Right renal cortex interstitium (tissue), 3 donors: ENCODE measurements around the gene GPR42. TPM values are rescaled to one million over a fixed set of nuclear protein-coding genes. Genes with fewer than 3 reads are reported as not detected.
"Not testable (repeated sequence)": the region's sequence is repeated elsewhere in the genome, so short reads cannot be mapped to it uniquely, and the experiment has no call there.

Experiments used
- DNase-seq, 3 donors: peaks; one replicate each; pipeline ENCODE4 v3.0.0-alpha.2; 2013; ENCODE audit warnings: low read depth in 3 of 3, low spot score in 2 of 3
- polyA plus RNA-seq, 3 donors: library from polyadenylated mRNA; unstranded; fragments of 120-200 nt; gene quantifications; one replicate each; pipeline ENCODE4 v1.2.1, GENCODE V29; 2013; ENCODE audit not compliant: insufficient read length in 3 of 3

The GPR42 gene
- polyA plus RNA-seq, 3 donors, result not detected

- no peak for DNase-seq
Measured at GRCh38 chr19:35362261-35363000, 8.4 kb upstream of the GPR42 start.

- DNase-seq, result no peak
Measured at GRCh38 chr19:35363001-35363590, 7.8 kb upstream of the GPR42 start.

- DNase-seq, result no peak
Measured at GRCh38 chr19:35363711-35364425, 7.0 kb upstream of the GPR42 start.

- DNase-seq, result no peak
Measured at GRCh38 chr19:35365303-35365702, 5.6 kb upstream of the GPR42 start.

GRCh38 chr19:35368378-35368777 is 2.5 kb upstream of the GPR42 start:
- no peak for DNase-seq

GRCh38 chr19:35369522-35369921 is 1.3 kb upstream of the GPR42 start:
- no peak for DNase-seq

GRCh38 chr19:35373492-35373891 is 2.6 kb downstream of the GPR42 start:
- DNase-seq, result no peak

GRCh38 chr19:35374031-35374430 is 3.2 kb downstream of the GPR42 start:
- not testable (repeated sequence) for DNase-seq

- DNase-seq, result no peak
Measured at GRCh38 chr19:35375505-35376307, 4.8 kb downstream of the GPR42 start.

GRCh38 chr19:35377656-35378055 is 6.8 kb downstream of the GPR42 start:
- no peak for DNase-seq

- DNase-seq, result no peak
Measured at GRCh38 chr19:35378356-35378755, 7.5 kb downstream of the GPR42 start.

- DNase-seq, result not testable (repeated sequence)
Measured at GRCh38 chr19:35379545-35379944, 8.7 kb downstream of the GPR42 start.

GRCh38 chr19:35379992-35380391 is 9.1 kb downstream of the GPR42 start:
- no peak for DNase-seq

- DNase-seq, result no peak
Measured at GRCh38 chr19:35380450-35381124, 9.7 kb downstream of the GPR42 start.

- DNase-seq, result no peak
Measured at GRCh38 chr19:35381318-35381717, 10.4 kb downstream of the GPR42 start.

GRCh38 chr19:35381926-35382325 is 11.1 kb downstream of the GPR42 start:
- no peak for DNase-seq

- DNase-seq, result no peak
Measured at GRCh38 chr19:35383536-35383935, 12.7 kb downstream of the GPR42 start.

GRCh38 chr19:35388277-35389054 is 17.6 kb downstream of the GPR42 start:
- DNase-seq, result no peak

GRCh38 chr19:35389192-35389861 is 18.5 kb downstream of the GPR42 start:
- no peak for DNase-seq
